Activated CD4-positive, alpha-beta T cell treated with anti-CD3 and anti-CD28 coated beads, Interleukin-2, amount 50 U/mL, for 16 hours (primary cell): ENCODE data around the gene ACSM4.

Source experiments
- DNase-seq: peaks from one replicate; pipeline ENCODE4 v3.0.0-alpha.2; 2020

The ACSM4 gene

DNA sequence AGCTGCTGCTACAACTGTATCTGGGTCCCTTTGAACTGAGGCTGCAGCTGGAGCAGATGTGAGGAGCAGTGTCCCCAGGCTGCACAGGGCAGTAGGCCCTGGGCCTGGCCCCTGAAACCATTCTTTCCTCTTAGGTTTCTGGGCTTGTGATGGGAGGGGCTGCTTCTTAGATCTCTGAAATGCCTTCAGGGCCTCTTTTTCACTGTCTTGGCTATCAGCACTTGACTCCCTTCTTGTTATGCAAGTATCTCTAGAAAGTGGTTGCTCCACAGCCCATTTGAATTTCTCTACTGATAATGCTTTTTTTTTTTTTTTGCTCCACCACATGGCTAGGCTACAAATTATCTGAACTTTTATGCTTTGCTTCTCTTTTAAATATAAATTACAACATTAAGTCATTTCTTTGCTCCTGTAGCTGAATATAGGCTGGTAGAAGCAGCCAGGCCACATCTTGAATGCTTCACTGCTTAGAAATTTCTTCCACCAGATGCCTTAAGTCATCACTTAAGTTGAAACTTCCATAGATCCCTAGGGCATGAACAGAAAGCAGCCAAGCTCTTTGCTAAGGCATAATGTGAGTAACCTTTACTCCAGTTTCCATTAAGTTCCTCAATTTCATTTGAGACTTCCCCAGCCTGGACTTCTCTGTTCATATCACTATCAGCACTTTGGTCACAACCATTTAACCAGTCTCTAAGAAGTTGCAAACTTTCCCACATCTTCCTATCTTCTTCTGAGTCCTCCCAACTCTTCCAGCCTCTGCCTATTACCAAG, 41.1 kb downstream of the ACSM4 start:
- no peak for DNase-seq

DNA sequence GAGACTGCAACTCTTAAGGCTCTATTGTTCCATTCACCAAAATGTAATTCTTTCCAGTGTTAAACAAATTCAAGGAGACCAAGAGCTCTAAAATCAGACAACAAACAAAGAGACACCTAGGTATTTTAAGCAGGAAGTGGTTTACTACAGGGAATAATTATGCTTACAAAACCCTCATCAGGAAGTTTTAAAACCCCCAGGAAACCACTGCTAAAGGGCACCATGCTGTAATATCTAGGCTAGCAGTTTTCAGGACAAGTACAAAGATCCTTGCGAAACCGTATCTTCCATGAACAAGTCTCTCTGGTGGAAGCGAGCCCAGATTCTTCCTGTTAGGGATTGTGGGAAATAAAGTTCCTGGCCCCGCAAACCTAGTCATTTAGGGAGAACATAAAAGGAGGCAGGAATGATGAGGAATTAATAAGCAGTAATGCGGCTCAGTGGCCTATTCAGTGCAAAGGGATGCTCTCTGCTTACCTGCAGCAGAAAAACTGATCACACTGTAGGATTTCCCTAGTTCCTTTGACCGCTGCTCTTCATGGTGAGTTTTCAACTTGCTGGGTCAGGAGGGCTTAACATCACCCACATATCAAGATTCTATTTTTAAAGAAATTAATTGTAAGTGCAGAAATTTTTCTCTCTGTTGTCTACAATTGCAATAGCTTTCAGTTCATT, 42.8 kb downstream of the ACSM4 start:
- DNase-seq = no peak

DNA sequence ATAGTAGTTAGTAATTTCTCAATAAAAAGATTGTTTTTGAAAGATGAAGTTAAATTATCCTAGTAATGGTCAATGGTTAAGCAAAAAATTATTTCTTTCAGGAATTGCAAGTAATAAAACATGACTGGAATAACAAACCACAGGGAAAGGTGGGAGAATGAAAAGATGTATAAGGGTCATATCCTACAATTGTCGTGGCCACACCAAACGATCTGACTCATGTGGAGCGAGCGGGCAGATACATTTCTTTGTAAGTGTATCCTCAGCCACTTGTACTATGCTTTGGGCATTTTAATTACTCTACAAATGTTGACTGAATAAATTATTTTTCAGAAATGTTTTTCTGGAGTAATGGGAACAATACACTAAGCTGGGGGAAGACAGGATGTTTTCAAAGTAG, 45.5 kb downstream of the ACSM4 start:
- DNase-seq = no peak

DNA sequence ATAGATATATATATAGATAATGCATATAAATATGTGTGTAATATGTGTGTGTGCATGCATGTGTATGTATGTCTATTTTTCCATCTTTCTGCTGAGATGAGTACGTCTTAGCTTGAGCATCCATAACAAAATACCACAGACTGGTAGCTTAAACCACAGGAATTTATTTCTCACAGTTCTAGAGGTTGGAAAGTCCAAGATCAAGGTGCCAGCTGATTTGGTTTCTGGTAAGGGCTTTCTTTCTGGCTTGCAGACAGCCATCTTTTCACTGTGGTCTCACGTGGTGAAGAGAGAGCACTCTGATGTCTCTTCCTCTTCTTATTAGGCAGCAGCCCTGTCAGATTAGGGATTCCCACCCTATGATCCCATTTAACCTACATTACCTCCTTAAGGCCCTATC, 47.3 kb downstream of the ACSM4 start:
- no peak for DNase-seq

DNA sequence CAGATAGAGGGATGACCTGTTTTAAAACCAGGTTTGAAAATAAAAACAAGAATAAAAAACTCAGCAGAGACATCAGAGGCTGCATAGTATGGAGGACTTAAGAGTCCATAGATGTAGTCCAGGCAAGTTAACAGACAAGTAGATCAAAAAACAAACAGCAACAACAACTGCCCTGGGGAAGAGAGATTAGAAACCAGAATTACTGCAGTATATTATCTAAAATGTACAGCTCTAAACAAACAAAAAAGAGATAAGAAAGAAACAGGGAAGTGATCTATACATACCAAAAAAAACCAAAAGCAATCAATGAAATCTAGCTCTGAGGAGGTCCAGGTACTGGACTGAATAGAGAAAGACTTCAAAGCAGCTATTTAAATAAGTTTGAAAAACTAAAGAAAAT, 48.8 kb downstream of the ACSM4 start:
- DNase-seq = no peak

DNA sequence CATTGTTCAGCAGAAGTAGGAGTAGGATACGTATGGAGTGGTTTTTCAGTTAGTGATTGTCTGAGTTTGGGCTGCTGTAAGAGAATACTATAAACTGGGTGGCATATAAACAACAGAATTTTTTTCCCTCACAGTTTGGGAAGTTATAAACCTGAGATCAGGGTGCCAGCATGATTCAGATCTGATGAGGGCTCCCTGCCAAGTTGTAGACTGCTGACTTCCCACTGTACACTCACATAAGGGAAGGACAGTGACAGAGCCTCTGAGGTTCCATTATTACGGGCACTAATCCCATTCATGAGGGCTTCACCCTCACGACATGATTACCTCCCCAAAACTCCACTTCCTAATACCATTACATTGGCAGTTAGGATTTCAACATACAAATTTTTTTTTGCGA, 50.7 kb downstream of the ACSM4 start:
- DNase-seq = no peak

DNA sequence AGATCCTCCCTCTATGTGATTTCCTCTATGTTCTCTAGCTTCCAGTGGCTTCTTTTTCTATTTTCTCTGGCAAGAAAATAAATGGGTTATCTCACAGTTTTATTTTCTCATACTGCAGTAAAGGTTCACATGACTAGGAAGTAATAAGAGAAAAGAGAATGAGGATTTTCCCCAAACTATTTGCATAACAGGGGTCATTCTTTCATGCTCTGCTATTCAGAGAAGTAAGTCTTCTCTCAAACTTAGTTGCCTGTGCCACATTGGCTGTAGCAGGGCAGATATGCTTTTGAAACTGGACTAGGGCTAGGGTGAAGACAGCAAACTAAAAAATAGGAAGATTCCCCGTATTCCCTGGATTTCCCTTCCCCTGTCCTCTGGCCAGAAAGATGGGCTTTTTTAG, 57.4 kb downstream of the ACSM4 start:
- no peak for DNase-seq

DNA sequence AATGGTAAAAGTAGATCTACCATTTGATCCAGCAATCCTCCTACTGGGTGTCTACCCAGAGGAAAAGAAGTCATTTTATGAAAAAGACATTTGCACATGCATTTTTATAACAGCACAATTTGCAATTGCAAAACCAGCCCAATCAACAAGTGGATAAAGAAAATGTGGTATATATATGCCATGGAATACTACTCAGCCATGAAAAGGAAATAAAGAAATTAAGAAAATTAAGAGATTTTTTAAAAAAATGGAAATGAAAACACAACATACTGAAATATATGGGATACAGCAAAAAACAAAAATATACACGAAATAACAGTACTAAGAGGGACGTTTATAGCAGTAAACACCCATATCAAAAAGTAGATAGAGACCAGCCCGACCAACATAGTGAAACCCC, 58.9 kb downstream of the ACSM4 start:
- no peak for DNase-seq

DNA sequence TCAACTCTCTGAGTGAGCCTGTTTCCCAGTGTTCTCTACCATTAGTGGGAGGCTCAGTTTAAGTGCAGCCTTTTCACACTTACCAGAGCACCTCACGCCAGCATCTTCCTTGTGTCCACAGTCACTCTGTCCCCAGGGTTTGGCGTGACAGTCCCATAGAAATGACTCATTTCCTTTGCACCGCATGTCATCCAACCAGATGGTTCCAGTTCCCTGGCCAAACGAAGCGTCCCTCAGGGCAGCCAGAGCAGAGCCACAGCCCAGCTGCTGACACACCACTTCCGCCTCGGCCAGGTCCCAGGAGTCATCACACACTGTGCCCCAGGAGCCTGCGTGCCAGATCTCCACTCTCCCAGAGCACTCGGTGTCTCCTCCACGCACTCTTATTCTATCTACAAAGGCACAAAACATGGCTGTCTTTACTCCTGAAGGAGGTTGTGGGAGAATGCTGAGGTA, 65.4 kb downstream of the ACSM4 start:
- DNase-seq = no peak

DNA sequence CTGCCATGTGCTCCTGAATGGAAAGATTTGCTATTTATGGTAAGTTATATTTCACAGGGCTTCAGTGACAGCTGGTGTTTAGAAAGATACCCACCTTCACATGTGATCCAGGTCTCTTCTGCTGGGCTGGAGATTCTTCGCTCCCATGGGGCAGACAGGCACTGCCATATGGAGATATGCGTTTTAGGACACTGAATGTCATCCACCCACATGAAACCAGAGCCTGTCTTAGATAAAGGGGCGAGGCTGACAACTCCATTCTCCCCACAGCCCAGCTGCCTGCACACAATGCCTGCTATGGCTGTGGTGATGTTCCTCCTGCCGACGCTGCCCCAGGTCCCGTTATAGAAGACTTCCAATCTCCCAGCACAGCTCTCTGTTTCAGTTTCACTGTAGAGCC, 69.4 kb downstream of the ACSM4 start:
- DNase-seq = no peak

DNA sequence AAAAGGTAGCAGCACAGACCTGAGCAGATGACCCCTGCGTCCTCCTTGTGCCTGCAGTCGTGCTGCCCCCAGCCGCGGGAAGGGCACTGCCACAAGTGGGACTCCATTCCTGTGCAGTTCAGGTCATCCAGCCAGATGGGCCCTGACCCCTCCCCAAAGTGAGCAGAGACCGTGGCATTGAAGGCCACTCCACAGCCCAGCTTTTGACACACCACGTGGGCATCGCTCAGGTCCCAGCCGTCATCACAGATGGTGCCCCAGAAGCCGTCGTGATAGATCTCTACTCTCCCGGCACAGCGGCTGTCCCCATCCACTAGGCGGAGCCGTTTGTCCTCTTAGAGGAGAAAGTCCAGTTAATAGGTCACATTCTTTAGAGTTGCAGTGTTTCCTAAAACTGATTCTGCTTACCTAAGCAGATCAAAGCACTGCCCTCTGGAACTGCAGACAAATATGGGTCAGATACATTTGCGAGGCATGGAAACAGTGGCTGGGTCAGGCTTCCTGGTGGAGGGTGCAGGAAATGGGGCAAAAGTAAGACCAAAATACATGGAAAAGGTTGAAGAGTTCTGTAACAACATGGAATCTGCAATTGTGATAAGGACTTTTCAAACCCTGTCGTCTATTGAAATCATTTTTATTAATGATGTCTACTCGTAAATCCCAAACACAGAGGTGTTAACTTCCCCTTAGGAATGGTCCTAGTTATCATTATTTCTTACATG, 70.7 kb downstream of the ACSM4 start:
- peak; percentile 18 for DNase-seq

DNA sequence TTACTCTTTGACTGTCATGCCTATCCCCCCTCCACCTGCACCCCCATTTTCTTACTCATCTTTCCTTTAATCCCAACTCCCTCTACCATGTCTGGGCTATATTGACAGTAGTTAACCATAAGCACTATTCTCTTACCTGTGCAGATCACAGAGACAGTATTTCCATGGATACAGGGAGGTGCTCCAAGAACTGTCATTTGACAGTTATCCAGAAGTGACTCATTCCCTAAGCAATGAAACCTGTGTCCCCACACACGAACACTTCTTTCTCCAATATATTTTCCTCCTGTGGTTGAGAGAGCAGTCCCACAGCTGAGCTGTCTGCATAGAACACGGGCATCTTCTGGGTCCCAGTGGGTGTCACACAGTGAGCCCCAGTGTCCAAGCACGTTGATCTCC, 71.3 kb downstream of the ACSM4 start:
- no peak for DNase-seq

DNA sequence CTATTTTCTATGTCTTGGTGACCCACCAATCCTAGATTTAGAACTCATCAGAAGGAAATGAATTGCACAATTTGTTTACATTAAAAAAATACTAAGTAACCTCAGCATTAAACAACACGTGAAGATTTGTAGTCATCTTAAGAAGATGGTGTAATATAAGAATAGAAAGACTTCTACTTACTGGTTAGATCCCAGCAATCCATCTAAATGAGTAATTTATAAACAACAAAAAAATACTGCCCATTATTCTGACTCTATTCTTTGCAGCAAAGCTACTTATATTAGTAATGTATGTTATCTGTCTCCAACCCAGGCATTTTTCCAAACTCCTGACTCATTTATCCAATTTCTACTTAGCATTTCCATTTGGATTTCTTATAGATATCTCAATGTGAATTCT, 72.3 kb downstream of the ACSM4 start:
- DNase-seq = no peak
